ENCODE measurements around the gene GDF7.

DNA sequence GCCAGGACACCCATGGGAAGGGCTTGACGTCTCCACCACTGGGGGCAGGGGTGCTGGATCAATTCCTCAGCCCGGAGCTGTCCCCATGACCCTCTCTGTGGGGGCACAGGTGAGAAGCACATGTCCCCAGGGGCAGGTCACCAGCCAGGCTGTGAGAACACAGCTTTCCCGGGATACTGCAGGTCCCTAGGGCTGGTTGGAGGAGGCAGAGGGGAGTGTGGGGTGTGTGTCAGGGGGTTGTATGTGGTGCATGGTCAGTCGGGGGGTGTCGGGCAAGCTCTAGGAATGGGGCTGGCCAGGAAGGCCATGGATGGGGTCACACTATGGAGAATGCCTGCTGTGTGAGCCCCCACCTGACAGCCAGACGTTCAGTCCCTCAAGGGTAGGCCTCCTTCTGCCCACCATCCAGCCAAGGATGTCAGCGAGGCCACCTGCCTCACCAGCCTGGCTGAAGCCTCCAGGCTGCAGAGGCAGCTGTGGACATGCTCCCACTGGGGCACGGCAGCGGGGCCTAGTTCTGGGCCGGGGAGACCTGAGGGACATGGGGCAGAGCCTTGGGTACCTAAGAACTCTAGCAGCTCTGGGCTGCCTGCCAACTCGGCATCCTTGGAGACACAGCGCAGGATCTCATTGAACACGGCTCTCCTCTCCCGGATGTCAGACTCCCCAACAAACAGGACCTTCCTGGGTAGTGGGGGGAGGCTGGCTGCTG lies 26.4 kb upstream of the GDF7 start:
- TF ChIP-seq, protein P1, sequence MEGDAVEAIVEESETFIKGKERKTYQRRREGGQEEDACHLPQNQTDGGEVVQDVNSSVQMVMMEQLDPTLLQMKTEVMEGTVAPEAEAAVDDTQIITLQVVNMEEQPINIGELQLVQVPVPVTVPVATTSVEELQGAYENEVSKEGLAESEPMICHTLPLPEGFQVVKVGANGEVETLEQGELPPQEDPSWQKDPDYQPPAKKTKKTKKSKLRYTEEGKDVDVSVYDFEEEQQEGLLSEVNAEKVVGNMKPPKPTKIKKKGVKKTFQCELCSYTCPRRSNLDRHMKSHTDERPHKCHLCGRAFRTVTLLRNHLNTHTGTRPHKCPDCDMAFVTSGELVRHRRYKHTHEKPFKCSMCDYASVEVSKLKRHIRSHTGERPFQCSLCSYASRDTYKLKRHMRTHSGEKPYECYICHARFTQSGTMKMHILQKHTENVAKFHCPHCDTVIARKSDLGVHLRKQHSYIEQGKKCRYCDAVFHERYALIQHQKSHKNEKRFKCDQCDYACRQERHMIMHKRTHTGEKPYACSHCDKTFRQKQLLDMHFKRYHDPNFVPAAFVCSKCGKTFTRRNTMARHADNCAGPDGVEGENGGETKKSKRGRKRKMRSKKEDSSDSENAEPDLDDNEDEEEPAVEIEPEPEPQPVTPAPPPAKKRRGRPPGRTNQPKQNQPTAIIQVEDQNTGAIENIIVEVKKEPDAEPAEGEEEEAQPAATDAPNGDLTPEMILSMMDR (IDR thresholded peaks at IDR 0.05): no peak
- TF ChIP-seq YY1 (IDR thresholded peaks at IDR 0.05; ENCODE audit: low read depth) (no peak), GATA2 (CRISPR knock-in tag; IDR thresholded peaks at IDR 0.05) (no peak), RCOR1 (IDR thresholded peaks at IDR 0.05; ENCODE audit: low read length) (no peak), EP300 (IDR thresholded peaks at IDR 0.05; ENCODE audit: borderline replicate concordance in 1 of 2, low read depth in 1 of 2, low read length in 1 of 2) (no peak), MEF2A (IDR thresholded peaks at IDR 0.05; ENCODE audit: borderline replicate concordance, low read depth) (no peak), ELF1 (IDR thresholded peaks at IDR 0.05) (no peak), POLR2AphosphoS5 (IDR thresholded peaks at IDR 0.05; ENCODE audit: low read depth, low read length) (no peak), RAD21 (IDR thresholded peaks at IDR 0.05; ENCODE audit: low read length) (no peak)
- TF ChIP-seq, protein P2, sequence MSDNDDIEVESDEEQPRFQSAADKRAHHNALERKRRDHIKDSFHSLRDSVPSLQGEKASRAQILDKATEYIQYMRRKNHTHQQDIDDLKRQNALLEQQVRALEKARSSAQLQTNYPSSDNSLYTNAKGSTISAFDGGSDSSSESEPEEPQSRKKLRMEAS (IDR thresholded peaks at IDR 0.05; ENCODE audit: low read depth): no peak
- TF ChIP-seq, protein P3, sequence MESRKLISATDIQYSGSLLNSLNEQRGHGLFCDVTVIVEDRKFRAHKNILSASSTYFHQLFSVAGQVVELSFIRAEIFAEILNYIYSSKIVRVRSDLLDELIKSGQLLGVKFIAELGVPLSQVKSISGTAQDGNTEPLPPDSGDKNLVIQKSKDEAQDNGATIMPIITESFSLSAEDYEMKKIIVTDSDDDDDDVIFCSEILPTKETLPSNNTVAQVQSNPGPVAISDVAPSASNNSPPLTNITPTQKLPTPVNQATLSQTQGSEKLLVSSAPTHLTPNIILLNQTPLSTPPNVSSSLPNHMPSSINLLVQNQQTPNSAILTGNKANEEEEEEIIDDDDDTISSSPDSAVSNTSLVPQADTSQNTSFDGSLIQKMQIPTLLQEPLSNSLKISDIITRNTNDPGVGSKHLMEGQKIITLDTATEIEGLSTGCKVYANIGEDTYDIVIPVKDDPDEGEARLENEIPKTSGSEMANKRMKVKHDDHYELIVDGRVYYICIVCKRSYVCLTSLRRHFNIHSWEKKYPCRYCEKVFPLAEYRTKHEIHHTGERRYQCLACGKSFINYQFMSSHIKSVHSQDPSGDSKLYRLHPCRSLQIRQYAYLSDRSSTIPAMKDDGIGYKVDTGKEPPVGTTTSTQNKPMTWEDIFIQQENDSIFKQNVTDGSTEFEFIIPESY (IDR thresholded peaks at IDR 0.05; ENCODE audit: borderline replicate concordance, low read depth): no peak
- TF ChIP-seq, protein P4, sequence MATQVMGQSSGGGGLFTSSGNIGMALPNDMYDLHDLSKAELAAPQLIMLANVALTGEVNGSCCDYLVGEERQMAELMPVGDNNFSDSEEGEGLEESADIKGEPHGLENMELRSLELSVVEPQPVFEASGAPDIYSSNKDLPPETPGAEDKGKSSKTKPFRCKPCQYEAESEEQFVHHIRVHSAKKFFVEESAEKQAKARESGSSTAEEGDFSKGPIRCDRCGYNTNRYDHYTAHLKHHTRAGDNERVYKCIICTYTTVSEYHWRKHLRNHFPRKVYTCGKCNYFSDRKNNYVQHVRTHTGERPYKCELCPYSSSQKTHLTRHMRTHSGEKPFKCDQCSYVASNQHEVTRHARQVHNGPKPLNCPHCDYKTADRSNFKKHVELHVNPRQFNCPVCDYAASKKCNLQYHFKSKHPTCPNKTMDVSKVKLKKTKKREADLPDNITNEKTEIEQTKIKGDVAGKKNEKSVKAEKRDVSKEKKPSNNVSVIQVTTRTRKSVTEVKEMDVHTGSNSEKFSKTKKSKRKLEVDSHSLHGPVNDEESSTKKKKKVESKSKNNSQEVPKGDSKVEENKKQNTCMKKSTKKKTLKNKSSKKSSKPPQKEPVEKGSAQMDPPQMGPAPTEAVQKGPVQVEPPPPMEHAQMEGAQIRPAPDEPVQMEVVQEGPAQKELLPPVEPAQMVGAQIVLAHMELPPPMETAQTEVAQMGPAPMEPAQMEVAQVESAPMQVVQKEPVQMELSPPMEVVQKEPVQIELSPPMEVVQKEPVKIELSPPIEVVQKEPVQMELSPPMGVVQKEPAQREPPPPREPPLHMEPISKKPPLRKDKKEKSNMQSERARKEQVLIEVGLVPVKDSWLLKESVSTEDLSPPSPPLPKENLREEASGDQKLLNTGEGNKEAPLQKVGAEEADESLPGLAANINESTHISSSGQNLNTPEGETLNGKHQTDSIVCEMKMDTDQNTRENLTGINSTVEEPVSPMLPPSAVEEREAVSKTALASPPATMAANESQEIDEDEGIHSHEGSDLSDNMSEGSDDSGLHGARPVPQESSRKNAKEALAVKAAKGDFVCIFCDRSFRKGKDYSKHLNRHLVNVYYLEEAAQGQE (IDR thresholded peaks at IDR 0.05; ENCODE audit: low read depth, low read length): no peak
